Measurements from ENCODE around the gene HAGHL. TPM values are rescaled to one million over a fixed set of nuclear protein-coding genes. Genes with fewer than 3 reads are reported as not detected.
A peak's percentile ranks its signal among the peaks of the same experiment; 100 is the strongest.

The HAGHL gene
- total RNA-seq, 1 donor from 2014 or later = 8.9 TPM

- no peak overlapping the region for H3K4me3 ChIP-seq
- no peak for TF ChIP-seq CTCF (IDR thresholded peaks at IDR 0.05)
- H3K36me3 ChIP-seq = no peaks in the 10 kb centered on the region
- no peak overlapping the region for H3K27ac ChIP-seq
- peaks cover 3% of the 10 kb centered on the region for H3K27me3 ChIP-seq
- intact Hi-C loops (cut with DNase I) = no loop called here
- no peaks in the 10 kb centered on the region for H3K9me3 ChIP-seq
- H3K4me1 ChIP-seq = peaks cover 16% of the 10 kb centered on the region
- DNase-seq = no peak
- ATAC-seq = no peak
Measured at GRCh38 chr16:743794-744500, 17.0 kb downstream of the HAGHL start.

DNA sequence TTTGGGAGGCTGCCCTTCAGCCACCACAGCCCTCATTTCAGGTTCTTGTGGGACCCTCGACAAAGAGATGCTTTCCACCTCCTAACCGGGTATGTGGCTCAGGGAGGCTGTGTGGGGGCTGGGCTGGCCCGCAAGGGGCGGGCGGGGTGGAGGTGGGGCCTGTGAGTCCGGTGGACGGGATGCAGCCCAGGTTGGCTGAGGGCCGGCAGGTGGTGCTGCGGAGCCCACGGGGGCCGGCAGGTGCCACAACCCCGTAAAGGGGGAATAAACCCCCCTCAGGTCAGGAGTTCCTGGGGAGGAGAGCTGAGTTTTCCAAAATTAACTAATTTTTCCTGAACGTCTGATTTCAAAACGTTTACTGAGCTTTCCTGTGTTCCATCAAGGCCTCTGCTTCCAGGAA is 18.8 kb downstream of the HAGHL start:
- peak; percentile 73 for DNase-seq
- peak; percentile 37 for ATAC-seq
- no peaks in the 10 kb centered on the region for H3K36me3 ChIP-seq
- TF ChIP-seq CTCF (IDR thresholded peaks at IDR 0.05) = peak; percentile 35
- H3K27me3 ChIP-seq = peaks cover 3% of the 10 kb centered on the region
- H3K4me3 ChIP-seq = no peak overlapping the region
- H3K27ac ChIP-seq = no peak overlapping the region
- intact Hi-C loops (cut with DNase I) = no loop called here
- no peaks in the 10 kb centered on the region for H3K9me3 ChIP-seq
- peaks cover 4% of the 10 kb centered on the region for H3K4me1 ChIP-seq

- H3K27me3 ChIP-seq = peaks cover 3% of the 10 kb centered on the region
- no peaks in the 10 kb centered on the region for H3K4me1 ChIP-seq
- H3K4me3 ChIP-seq = no peak overlapping the region
- H3K9me3 ChIP-seq = no peaks in the 10 kb centered on the region
- H3K27ac ChIP-seq = no peak overlapping the region
- intact Hi-C loops (cut with DNase I) = no loop called here
- DNase-seq (no peak), ATAC-seq (no peak)
- TF ChIP-seq CTCF (IDR thresholded peaks at IDR 0.05) = no peak
- H3K36me3 ChIP-seq = no peaks in the 10 kb centered on the region
Measured at GRCh38 chr16:746637-747036, 19.7 kb downstream of the HAGHL start.

DNA sequence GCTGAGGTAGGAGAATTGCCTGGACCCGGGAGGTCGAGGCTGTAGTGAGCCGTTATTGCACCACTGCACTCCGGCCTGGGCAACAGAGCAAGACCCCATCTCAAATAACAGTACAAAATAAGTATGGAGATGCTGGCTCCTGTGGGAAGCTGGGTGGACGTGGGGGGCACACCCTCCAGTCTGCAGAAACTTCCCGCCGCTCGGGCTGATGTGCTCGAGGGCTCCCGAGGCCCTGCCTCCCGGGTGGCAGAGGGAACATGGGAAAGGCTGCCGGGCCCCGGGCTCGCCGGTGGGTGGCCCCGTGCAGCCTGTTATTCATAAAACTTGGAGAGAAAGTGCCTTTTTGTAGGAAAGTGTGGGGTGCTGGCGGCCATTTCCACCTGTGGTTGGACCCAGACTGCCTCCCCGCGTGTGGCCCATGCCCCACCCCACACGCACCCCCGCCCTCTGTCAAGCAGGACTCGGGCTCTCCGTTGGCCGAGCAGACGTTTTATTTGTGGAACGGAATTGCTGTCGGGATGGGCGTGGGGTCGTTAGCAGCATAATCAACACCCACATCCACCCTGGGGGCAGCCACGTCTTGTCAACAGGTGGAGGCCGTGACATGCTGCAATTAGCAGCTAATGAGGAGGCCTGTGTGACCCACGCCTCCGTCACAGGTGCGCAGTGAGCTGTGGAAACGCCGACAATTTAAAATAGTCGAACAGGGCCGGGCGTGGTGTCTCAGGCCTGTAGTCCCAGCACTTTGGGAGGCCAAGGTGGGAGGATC is 21.3 kb downstream of the HAGHL start:
- DNase-seq = no peak
- intact Hi-C loops (cut with DNase I) = no loop called here
- Histone ChIP-seq H3K36me3 (no peaks in the 10 kb centered on the region), H3K9me3 (no peaks in the 10 kb centered on the region), H3K27me3 (peaks cover 3% of the 10 kb centered on the region), H3K4me3 (no peak overlapping the region), H3K4me1 (no peaks in the 10 kb centered on the region), H3K27ac (no peak overlapping the region)
- no peak for ATAC-seq
- TF ChIP-seq CTCF (IDR thresholded peaks at IDR 0.05) = no peak

DNA sequence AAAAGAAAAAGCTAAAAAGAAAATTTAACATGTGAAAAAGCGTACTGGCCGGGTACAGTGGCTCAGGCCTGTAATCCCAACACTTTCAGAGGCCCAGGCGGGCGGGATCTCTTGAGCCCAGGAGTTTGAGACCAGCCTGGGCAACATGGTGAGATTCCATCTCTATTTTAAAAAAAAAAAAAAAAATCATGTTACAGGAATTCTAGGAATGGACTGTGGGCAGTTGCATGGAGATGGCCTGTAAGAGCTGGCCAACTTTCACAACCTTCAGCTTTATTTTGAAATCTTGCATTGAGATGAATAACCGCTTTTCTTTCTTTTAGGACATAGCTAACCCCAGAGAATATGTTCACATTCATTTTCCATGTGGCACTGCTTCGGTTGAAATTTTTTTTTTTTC is 22.1 kb downstream of the HAGHL start:
- no peak overlapping the region for H3K4me3 ChIP-seq
- H3K27ac ChIP-seq = no peak overlapping the region
- DNase-seq = no peak
- TF ChIP-seq CTCF (IDR thresholded peaks at IDR 0.05) = no peak
- ATAC-seq = no peak
- no peaks in the 10 kb centered on the region for H3K36me3 ChIP-seq
- H3K9me3 ChIP-seq = no peaks in the 10 kb centered on the region
- no peaks in the 10 kb centered on the region for H3K4me1 ChIP-seq
- peaks cover 3% of the 10 kb centered on the region for H3K27me3 ChIP-seq
- intact Hi-C loops (cut with DNase I) = no loop called here

Data from upper lobe of right lung (tissue), 1 donor.